ENCODE results near the gene DAD1. TPM values are rescaled to one million over a fixed set of nuclear protein-coding genes. Genes with fewer than 3 reads are reported as not detected.
A peak's percentile ranks its signal among the peaks of the same experiment; 100 is the strongest.

Gene DAD1
- total RNA-seq, 1 experiment from 2014 or later = 258 TPM

GRCh38 chr14:22535916-22536315, 53.1 kb downstream of the DAD1 start:
- POLR2A ChIA-PET (ENCODE audit: unreplicated experiment) = no interaction called here
- Histone ChIP-seq H3K27ac (ENCODE audit: low read length) (no peak overlapping the region), H3K4me2 (ENCODE audit: low read length) (no peak overlapping the region), H3K27me3 (ENCODE audit: low read length) (no peaks in the 10 kb centered on the region), H3K9me3 (ENCODE audit: low read length) (no peaks in the 10 kb centered on the region), H3F3A (ENCODE audit: low read length, unreplicated experiment) (no peaks in the 10 kb centered on the region), H2AFZ (ENCODE audit: low read length) (no peak overlapping the region), H3K79me2 (ENCODE audit: low read length) (no peaks in the 10 kb centered on the region), H3K9me2 (replicated peaks; ENCODE audit: low read length) (no peaks in the 10 kb centered on the region), H3K4me1 (ENCODE audit: insufficient read depth, low read length) (peaks cover 15% of the 10 kb centered on the region), H3K4me3 (ENCODE audit: low read length) (no peak overlapping the region), H3K9ac (ENCODE audit: low read length) (no peak overlapping the region), H4K20me1 (ENCODE audit: low read length) (no peaks in the 10 kb centered on the region), H3K36me3 (ENCODE audit: low read depth, low read length) (no peaks in the 10 kb centered on the region)
- no peak for DNase-seq
- intact Hi-C loops (cut with micrococcal nuclease) = loop anchor here (2.0 kb wide), 1 partner anchor 25 kb away; no protein-coding TSS in a partner anchor
- no TSS peak for BruUV-seq (replicated peaks)
- ATAC-seq = no peak
- CTCF ChIA-PET = no interaction called here
- TF ChIP-seq CTCF (conservative IDR thresholded peaks at IDR 0.05; ENCODE audit: low read depth, low read length) (no peak), EZH2 (IDR thresholded peaks at IDR 0.05; ENCODE audit: low read length, unreplicated experiment) (no peak), EZH2phosphoT487 (IDR thresholded peaks at IDR 0.05; ENCODE audit: borderline replicate concordance, low read length) (no peak)

- CTCF ChIA-PET = no interaction called here
- no peaks in the 10 kb centered on the region for H4K20me1 ChIP-seq (ENCODE audit: low read length)
- no peak for DNase-seq
- ATAC-seq = peak; percentile 5; the same call in 1 of the 2 replicates
- H3K36me3 ChIP-seq (ENCODE audit: low read depth, low read length) = no peaks in the 10 kb centered on the region
- TF ChIP-seq CTCF (conservative IDR thresholded peaks at IDR 0.05; ENCODE audit: low read depth, low read length) = no peak
- TF ChIP-seq EZH2phosphoT487 (IDR thresholded peaks at IDR 0.05; ENCODE audit: borderline replicate concordance, low read length) = no peak
- no peak for TF ChIP-seq EZH2 (IDR thresholded peaks at IDR 0.05; ENCODE audit: low read length, unreplicated experiment)
- H3K79me2 ChIP-seq (ENCODE audit: low read length) = no peaks in the 10 kb centered on the region
- H3K27ac ChIP-seq (ENCODE audit: low read length) = no peak overlapping the region
- no peak overlapping the region for H3K4me3 ChIP-seq (ENCODE audit: low read length)
- no peaks in the 10 kb centered on the region for H3K27me3 ChIP-seq (ENCODE audit: low read length)
- no peaks in the 10 kb centered on the region for H3F3A ChIP-seq (ENCODE audit: low read length, unreplicated experiment)
- intact Hi-C loops (cut with micrococcal nuclease) = no loop called here
- POLR2A ChIA-PET (ENCODE audit: unreplicated experiment) = no interaction called here
- H3K4me1 ChIP-seq (ENCODE audit: insufficient read depth, low read length) = peaks cover 15% of the 10 kb centered on the region
- no peaks in the 10 kb centered on the region for H3K9me3 ChIP-seq (ENCODE audit: low read length)
- H3K9me2 ChIP-seq (replicated peaks; ENCODE audit: low read length) = no peaks in the 10 kb centered on the region
- H3K9ac ChIP-seq (ENCODE audit: low read length) = no peak overlapping the region
- no peak overlapping the region for H3K4me2 ChIP-seq (ENCODE audit: low read length)
- H2AFZ ChIP-seq (ENCODE audit: low read length) = no peak overlapping the region
- no TSS peak for BruUV-seq (replicated peaks)
Observed at GRCh38 chr14:22535126-22535525, 53.9 kb downstream of the DAD1 start.

GRCh38 chr14:22534547-22534946, 54.5 kb downstream of the DAD1 start:
- CTCF ChIA-PET = no interaction called here
- Histone ChIP-seq H3K27ac (ENCODE audit: low read length) (no peak overlapping the region), H3K9me2 (replicated peaks; ENCODE audit: low read length) (no peaks in the 10 kb centered on the region), H3F3A (ENCODE audit: low read length, unreplicated experiment) (no peaks in the 10 kb centered on the region), H3K9me3 (ENCODE audit: low read length) (no peaks in the 10 kb centered on the region), H4K20me1 (ENCODE audit: low read length) (no peaks in the 10 kb centered on the region), H3K4me3 (ENCODE audit: low read length) (no peak overlapping the region), H3K79me2 (ENCODE audit: low read length) (no peaks in the 10 kb centered on the region), H3K9ac (ENCODE audit: low read length) (no peak overlapping the region), H3K36me3 (ENCODE audit: low read depth, low read length) (no peaks in the 10 kb centered on the region), H3K27me3 (ENCODE audit: low read length) (no peaks in the 10 kb centered on the region), H3K4me2 (ENCODE audit: low read length) (no peak overlapping the region), H3K4me1 (ENCODE audit: insufficient read depth, low read length) (peaks cover 15% of the 10 kb centered on the region), H2AFZ (ENCODE audit: low read length) (no peak overlapping the region)
- intact Hi-C loops (cut with micrococcal nuclease) = no loop called here
- BruUV-seq (replicated peaks) = no TSS peak
- POLR2A ChIA-PET (ENCODE audit: unreplicated experiment) = no interaction called here
- ATAC-seq (no peak), DNase-seq (no peak)
- TF ChIP-seq EZH2 (IDR thresholded peaks at IDR 0.05; ENCODE audit: low read length, unreplicated experiment) (no peak), CTCF (conservative IDR thresholded peaks at IDR 0.05; ENCODE audit: low read depth, low read length) (no peak), EZH2phosphoT487 (IDR thresholded peaks at IDR 0.05; ENCODE audit: borderline replicate concordance, low read length) (no peak)
